Aorta (tissue), 5 donors: Measurements from ENCODE around the gene NT5C2. TPM values are rescaled to one million over a fixed set of nuclear protein-coding genes. Genes with fewer than 3 reads are reported as not detected.

Experiments used
- ATAC-seq: fragments of 200-7000 bp; cut with Tn5 transposase; one replicate; pipeline ENCODE4 v1.9.1; 2022; ENCODE audit warnings: moderate library complexity; ENCODE audit not compliant: low FRiP score
- DNase-seq, 2 donors: peaks; one replicate each; pipeline ENCODE4 v3.0.0-alpha.2; 2020
- H3K27ac ChIP-seq, 2 donors: one replicate each; pipeline ENCODE4 v1.5.1; 2013; ENCODE audit warnings: low read length in 2 of 2, mild to moderate bottlenecking in 2 of 2, moderate library complexity in 2 of 2, control low read depth in 1 of 2, inconsistent platforms in 1 of 2, low read depth in 1 of 2
- H3K27me3 ChIP-seq, 2 donors: one replicate each; pipeline ENCODE4 v1.6.1; 2013; ENCODE audit warnings: control low read depth in 1 of 2, low read length in 1 of 2, mild to moderate bottlenecking in 1 of 2, moderate library complexity in 1 of 2; ENCODE audit not compliant: insufficient read depth in 2 of 2, control insufficient read depth in 1 of 2
- H3K36me3 ChIP-seq, 2 donors: one replicate each; pipeline ENCODE4 v1.6.1; 2013; ENCODE audit warnings: control low read depth in 1 of 2, low read length in 1 of 2, mild to moderate bottlenecking in 1 of 2; ENCODE audit not compliant: insufficient read depth in 2 of 2, control insufficient read depth in 1 of 2
- H3K4me1 ChIP-seq, 2 donors: one replicate each; pipeline ENCODE4 v1.6.1; 2013; ENCODE audit warnings: low read length in 2 of 2, control low read depth in 1 of 2, mild to moderate bottlenecking in 1 of 2, moderate library complexity in 1 of 2; ENCODE audit not compliant: insufficient read depth in 2 of 2, control insufficient read depth in 1 of 2
- H3K4me3 ChIP-seq, 2 donors: one replicate each; pipeline ENCODE4 v1.5.1; 2013; ENCODE audit warnings: low read length in 2 of 2, control low read depth in 1 of 2, mild to moderate bottlenecking in 1 of 2
- H3K9me3 ChIP-seq: one replicate; pipeline ENCODE4 v1.6.1; 2013; ENCODE audit warnings: mild to moderate bottlenecking, low read length; ENCODE audit not compliant: control insufficient read depth
- WGBS, 2 donors: extraction: QIAGEN DNeasy Blood & Tissue Kit; methylation state at CpG; one replicate each; pipeline ENCODE4 v1.1.7; 2013; 5-methylcytosine and 5-hydroxymethylcytosine counted together
- intact Hi-C, 2 donors: fragments of 100-400 bp; cut with DNase I; formaldehyde crosslinking; loops; one replicate each; pipeline versions ENCODE4 v1.14.2 to v1.15.0; 2022
- polyA plus RNA-seq, 2 donors: library from polyadenylated mRNA; stranded (reverse); fragments of 200-250 nt; gene quantifications; one replicate each; pipeline ENCODE4 v1.2.3, GENCODE V29; 2013
- total RNA-seq, 2 donors: library from RNA; stranded (reverse); fragmentation: NEBNext Ultra II Directional; extraction: Animal tissue kit (Norgen Biotek cat#: 25700); gene quantifications; one replicate each; pipeline ENCODE4 v1.2.1, GENCODE V29; 2021
- donor health status: healthy with polysubstance abuse.
- donor health status: Bipolar disorder and iron deficiency.
- donor health status: DM: no; HTN: no; CAD: no.
- donor health status: DM: no; HTN: no; CAD: no.
- donor health status: DM: yes; HTN: yes; CAD: no.

Gene NT5C2
- total and polyA plus RNA-seq, 4 donors = 34.7 to 102 (median 73.9) TPM

GRCh38 chr10:103041391-103041790 is 151.7 kb downstream of the NT5C2 start:
- H3K27ac ChIP-seq = no peak overlapping the region
- no peak for DNase-seq
- H3K36me3 ChIP-seq = no peaks in the 10 kb centered on the region
- H3K27me3 ChIP-seq = no peaks in the 10 kb centered on the region
- no peak overlapping the region for H3K4me3 ChIP-seq
- H3K9me3 ChIP-seq = no peaks in the 10 kb centered on the region
- no peak for ATAC-seq
- H3K4me1 ChIP-seq = peaks cover 8 to 9% of the 10 kb centered on the region in 2 donors
- 55 to 59% methylated on average over 6 of the region's 6 CpGs for WGBS, 2 donors
- intact Hi-C loops = no loop called here

- no peaks in the 10 kb centered on the region for H3K9me3 ChIP-seq
- DNase-seq (no peak), ATAC-seq (no peak)
- WGBS, 2 donors = 64% methylated on average over 4 of the region's 4 CpGs
- H3K27me3 ChIP-seq = no peaks in the 10 kb centered on the region
- no peak overlapping the region for H3K4me3 ChIP-seq
- H3K36me3 ChIP-seq = no peaks in the 10 kb centered on the region
- H3K27ac ChIP-seq = no peak overlapping the region
- intact Hi-C loops = no loop called here
- H3K4me1 ChIP-seq = peaks cover 8% of the 10 kb centered on the region in 2 donors
Observed at GRCh38 chr10:103040418-103040817, 152.7 kb downstream of the NT5C2 start.

- no peaks in the 10 kb centered on the region for H3K9me3 ChIP-seq
- 11 to 15% methylated on average over 2 of the region's 2 CpGs for WGBS, 2 donors
- peaks cover 5 to 8% of the 10 kb centered on the region in 2 donors for H3K4me1 ChIP-seq
- H3K36me3 ChIP-seq = no peaks in the 10 kb centered on the region
- no peak for DNase-seq
- H3K27me3 ChIP-seq = no peaks in the 10 kb centered on the region
- intact Hi-C loops = no loop called here
- peak overlapping the region; percentile 39 to 69 for H3K27ac ChIP-seq
- no peak overlapping the region for H3K4me3 ChIP-seq
- ATAC-seq = peak; percentile 23
Observed at GRCh38 chr10:103038570-103038969, 154.5 kb downstream of the NT5C2 start.

Other genes starting within 250 kb of the NT5C2 start
- not detected for gene RPEL1, start 52.6 kb upstream of the NT5C2 start, total RNA-seq
- gene RPEL1, start 52.6 kb upstream of the NT5C2 start, polyA plus RNA-seq = not detected
- gene INA, start 83.9 kb upstream of the NT5C2 start, total RNA-seq = not detected
- under 1 TPM in 1 of 2 donors, not detected in 1; 0.08 TPM for gene INA, start 83.9 kb upstream of the NT5C2 start, polyA plus RNA-seq
- 1 to 10 TPM; 8.1 to 9.7 TPM for gene PCGF6, start 157.9 kb upstream of the NT5C2 start, total RNA-seq
- gene PCGF6, start 157.9 kb upstream of the NT5C2 start, polyA plus RNA-seq = 1 to 10 TPM; 6.4 to 9.8 TPM
- gene TAF5, start 174.7 kb upstream of the NT5C2 start, total RNA-seq = 1 to 10 TPM; 2.2 to 3.0 TPM
- gene TAF5, start 174.7 kb upstream of the NT5C2 start, polyA plus RNA-seq = 1 to 10 TPM in 1 of 2 donors, under 1 TPM in 1; 0.63 to 3.1 TPM
- 100 to 1,000 TPM; 186 to 240 TPM for gene ATP5MK, start 203.2 kb upstream of the NT5C2 start, total RNA-seq
- gene ATP5MK, start 203.2 kb upstream of the NT5C2 start, polyA plus RNA-seq = 1,000 to 10,000 TPM in 1 of 2 donors, 100 to 1,000 TPM in 1; 657 to 1,555 TPM
- 10 to 100 TPM; 22.7 to 24.2 TPM for gene PDCD11, start 203.4 kb upstream of the NT5C2 start, total RNA-seq
- 10 to 100 TPM in 1 of 2 donors, 1 to 10 TPM in 1; 6.0 to 11.1 TPM for gene PDCD11, start 203.4 kb upstream of the NT5C2 start, polyA plus RNA-seq